SK-N-SH (cell line): ENCODE data around the gene ATOSA. TPM values are rescaled to one million over a fixed set of nuclear protein-coding genes. Genes with fewer than 3 reads are reported as not detected.

Experiments
- CTCF ChIA-PET: fragments of 300-600, 350-600 bp; formaldehyde crosslinking; extraction: SDS; loops from one replicate; lab custom pipeline; 2021; lab: Yijun Ruan, JAX
- POLR2A ChIA-PET: fragments of 350-600 bp; sonication (Branson Sonifier 250); formaldehyde crosslinking; extraction: SDS; loops from one replicate; lab custom pipeline; 2020; ENCODE audit warnings: antibody characterized with exemption, inconsistent platforms; lab: Yijun Ruan, JAX
- DNase-seq: peaks from one replicate; pipeline ENCODE4 v3.0.0; 2012
- H2AFZ ChIP-seq: fragments of 200-600 bp; sonication (generic); 2 replicates; pipeline ENCODE4 v1.8.1; 2016; ENCODE audit warnings: antibody characterized with exemption, mild to moderate bottlenecking, low read depth
- H3F3A ChIP-seq: fragments of 200-600 bp; sonication (generic); replicated peaks from 2 replicates; pipeline ENCODE3; 2016; ENCODE audit warnings: antibody characterized with exemption, mild to moderate bottlenecking; ENCODE audit not compliant: insufficient read depth
- H3K27ac ChIP-seq, 2 experiments: fragments of 200-500 bp in 1 of 2; fragments of 200-600 bp in 1 of 2; sonication (Bioruptor generic) in 1 of 2; sonication (generic), shearing (Covaris generic) in 1 of 2; 2 replicates each; pipeline versions ENCODE4 v1.5.1 to v1.6.1; 2014 to 2016; ENCODE audit warnings: low read depth in 2 of 2, inconsistent platforms in 1 of 2, low read length in 1 of 2, mild to moderate bottlenecking in 1 of 2, mixed read lengths in 1 of 2
- H3K27me3 ChIP-seq: fragments of 200-600 bp; sonication (generic), shearing (Covaris generic); 2 replicates; pipeline ENCODE4 v1.6.1; 2016; ENCODE audit warnings: mixed run types; ENCODE audit not compliant: insufficient read depth
- H3K36me3 ChIP-seq, 2 experiments: fragments of 200-500 bp in 1 of 2; fragments of 200-600 bp in 1 of 2; sonication (Bioruptor generic) in 1 of 2; sonication (generic) in 1 of 2; replicated peaks in 1 of 2; 2 replicates each; pipeline versions ENCODE3 to v1.5.1; 2014 to 2016; ENCODE audit warnings: low read length in 1 of 2, mild to moderate bottlenecking in 1 of 2; ENCODE audit not compliant: insufficient read depth in 2 of 2, control insufficient read depth in 1 of 2
- H3K4me1 ChIP-seq, 2 experiments: fragments of 200-500 bp in 1 of 2; fragments of 200-600 bp in 1 of 2; sonication (Bioruptor generic) in 1 of 2; sonication (generic), shearing (Covaris generic) in 1 of 2; 2 replicates each; pipeline versions ENCODE4 v1.5.1 to v1.6.1; 2014 to 2016; ENCODE audit warnings: low read depth in 1 of 2, low read length in 1 of 2, mixed run types in 1 of 2; ENCODE audit not compliant: insufficient read depth in 2 of 2, control insufficient read depth in 1 of 2
- H3K4me2 ChIP-seq: fragments of 200-600 bp; sonication (generic), shearing (Covaris generic); 2 replicates; pipeline ENCODE4 v1.6.1; 2017; ENCODE audit warnings: mixed run types
- H3K4me3 ChIP-seq, 2 experiments: fragments of 200-500 bp in 1 of 2; fragments of 200-600 bp in 1 of 2; sonication (Bioruptor generic) in 1 of 2; sonication (generic), shearing (Covaris generic) in 1 of 2; 2 replicates each; pipeline versions ENCODE4 v1.5.1 to v1.8.1; 2014 to 2016; ENCODE audit warnings: low read depth in 2 of 2, inconsistent platforms in 1 of 2, low read length in 1 of 2, mild to moderate bottlenecking in 1 of 2, mixed read lengths in 1 of 2, moderate library complexity in 1 of 2
- H3K79me2 ChIP-seq: fragments of 200-600 bp; sonication (generic); 2 replicates; pipeline ENCODE4 v1.8.1; 2017; ENCODE audit warnings: mild to moderate bottlenecking; ENCODE audit not compliant: insufficient read depth
- H3K9ac ChIP-seq: fragments of 200-600 bp; sonication (generic); 2 replicates; pipeline ENCODE4 v1.6.1; 2017; ENCODE audit warnings: mixed run types
- H3K9me2 ChIP-seq: fragments of 200-600 bp; sonication (generic); 2 replicates; pipeline ENCODE4 v1.6.1; 2017; ENCODE audit warnings: mixed run types
- H3K9me3 ChIP-seq: fragments of 200-600 bp; sonication (generic); 2 replicates; pipeline ENCODE4 v1.6.1; 2017; ENCODE audit warnings: mixed run types, mild to moderate bottlenecking, moderate library complexity
- H4K20me1 ChIP-seq: fragments of 200-600 bp; sonication (generic); 2 replicates; pipeline ENCODE4 v1.6.1; 2017; ENCODE audit warnings: mild to moderate bottlenecking, mixed run types; ENCODE audit not compliant: insufficient read depth
- CTCF ChIP-seq: fragments of 200-600 bp; sonication (generic); IDR thresholded peaks from 2 replicates; pipeline ENCODE4 v1.6.1; 2017; ENCODE audit warnings: antibody characterized with exemption, mild to moderate bottlenecking, moderate library complexity
- FOXJ3 ChIP-seq: sonication (generic); formaldehyde crosslinking; IDR thresholded peaks from 2 replicates; pipeline ENCODE4 v1.5.1; 2020; ENCODE audit warnings: mild to moderate bottlenecking, missing genetic modification reagents
- IRF3 ChIP-seq: fragments of 150-350 bp; IDR thresholded peaks from 2 replicates; pipeline ENCODE4 v1.6.1; 2016; ENCODE audit warnings: mild to moderate bottlenecking, low read depth, low read length
- NFIC ChIP-seq: IDR thresholded peaks from 2 replicates; pipeline ENCODE4 v1.4.0; 2012; ENCODE audit warnings: borderline replicate concordance
- NRF1 ChIP-seq: IDR thresholded peaks from 2 replicates; pipeline ENCODE4 v1.6.1; 2012; ENCODE audit warnings: low read depth, mild to moderate bottlenecking, low read length
- RFX5 ChIP-seq: IDR thresholded peaks from 2 replicates; pipeline ENCODE4 v1.6.1; 2012; ENCODE audit warnings: mild to moderate bottlenecking, improper control_type of control experiment, low read length
- SMC3 ChIP-seq: IDR thresholded peaks from 2 replicates; pipeline ENCODE4 v1.6.1; 2012; ENCODE audit warnings: low read depth, low read length, improper control_type of control experiment
- TEAD4 ChIP-seq: IDR thresholded peaks from 2 replicates; pipeline ENCODE4 v1.4.0; 2012; ENCODE audit warnings: mild to moderate bottlenecking, borderline replicate concordance; ENCODE audit not compliant: insufficient read depth
- WGBS: methylation state at CpG from one replicate; pipeline ENCODE4 v1.1.6; 2017; ENCODE audit warnings: low lambda C conversion rate; 5-methylcytosine and 5-hydroxymethylcytosine counted together
- polyA plus RNA-seq, 3 experiments: library from polyadenylated mRNA; depleted of rRNA; stranded (reverse); fragments of >200 nt; gene quantifications; 2 replicates each; pipeline ENCODE4 v1.2.3, GENCODE V29; 2012
- TF ChIP-seq, protein P1 (sequence below): IDR thresholded peaks from 2 replicates; pipeline ENCODE4 v1.6.1; 2012; ENCODE audit warnings: mild to moderate bottlenecking, low read depth, low read length, moderate library complexity

The ATOSA gene
- polyA plus RNA-seq, 1 of the 3 experiments (the other 2 are of a cell fraction): 7.4 TPM

- no peaks in the 10 kb centered on the region for H3K79me2 ChIP-seq
- H3K4me2 ChIP-seq: no peak overlapping the region
- POLR2A ChIA-PET: no interaction called here
- no peaks in the 10 kb centered on the region; a peak in 1 of 4 replicates for H3K4me1 ChIP-seq
- no peak overlapping the region for H2AFZ ChIP-seq
- CTCF ChIA-PET: no interaction called here
- H4K20me1 ChIP-seq: no peaks in the 10 kb centered on the region
- no peaks in the 10 kb centered on the region for H3K9me2 ChIP-seq
- no peak for DNase-seq
- H3F3A ChIP-seq: no peaks in the 10 kb centered on the region
- no peak overlapping the region for H3K4me3 ChIP-seq
- no peak overlapping the region for H3K9ac ChIP-seq
- TF ChIP-seq, protein P1, sequence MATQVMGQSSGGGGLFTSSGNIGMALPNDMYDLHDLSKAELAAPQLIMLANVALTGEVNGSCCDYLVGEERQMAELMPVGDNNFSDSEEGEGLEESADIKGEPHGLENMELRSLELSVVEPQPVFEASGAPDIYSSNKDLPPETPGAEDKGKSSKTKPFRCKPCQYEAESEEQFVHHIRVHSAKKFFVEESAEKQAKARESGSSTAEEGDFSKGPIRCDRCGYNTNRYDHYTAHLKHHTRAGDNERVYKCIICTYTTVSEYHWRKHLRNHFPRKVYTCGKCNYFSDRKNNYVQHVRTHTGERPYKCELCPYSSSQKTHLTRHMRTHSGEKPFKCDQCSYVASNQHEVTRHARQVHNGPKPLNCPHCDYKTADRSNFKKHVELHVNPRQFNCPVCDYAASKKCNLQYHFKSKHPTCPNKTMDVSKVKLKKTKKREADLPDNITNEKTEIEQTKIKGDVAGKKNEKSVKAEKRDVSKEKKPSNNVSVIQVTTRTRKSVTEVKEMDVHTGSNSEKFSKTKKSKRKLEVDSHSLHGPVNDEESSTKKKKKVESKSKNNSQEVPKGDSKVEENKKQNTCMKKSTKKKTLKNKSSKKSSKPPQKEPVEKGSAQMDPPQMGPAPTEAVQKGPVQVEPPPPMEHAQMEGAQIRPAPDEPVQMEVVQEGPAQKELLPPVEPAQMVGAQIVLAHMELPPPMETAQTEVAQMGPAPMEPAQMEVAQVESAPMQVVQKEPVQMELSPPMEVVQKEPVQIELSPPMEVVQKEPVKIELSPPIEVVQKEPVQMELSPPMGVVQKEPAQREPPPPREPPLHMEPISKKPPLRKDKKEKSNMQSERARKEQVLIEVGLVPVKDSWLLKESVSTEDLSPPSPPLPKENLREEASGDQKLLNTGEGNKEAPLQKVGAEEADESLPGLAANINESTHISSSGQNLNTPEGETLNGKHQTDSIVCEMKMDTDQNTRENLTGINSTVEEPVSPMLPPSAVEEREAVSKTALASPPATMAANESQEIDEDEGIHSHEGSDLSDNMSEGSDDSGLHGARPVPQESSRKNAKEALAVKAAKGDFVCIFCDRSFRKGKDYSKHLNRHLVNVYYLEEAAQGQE: no peak
- TF ChIP-seq CTCF (no peak), RFX5 (no peak), IRF3 (no peak), NFIC (no peak)
- TF ChIP-seq, all 33 proteins: peak for 0
- Histone ChIP-seq H3K27me3 (no peaks in the 10 kb centered on the region), H3K9me3 (no peaks in the 10 kb centered on the region), H3K36me3 (peaks cover 44 to 55% of the 10 kb centered on the region in 2 experiments), H3K27ac (no peak overlapping the region)
- 96% methylated on average over 3 of the region's 3 CpGs for WGBS
Observed at GRCh38 chr15:52667597-52667996, 11.6 kb downstream of the ATOSA start.

DNA sequence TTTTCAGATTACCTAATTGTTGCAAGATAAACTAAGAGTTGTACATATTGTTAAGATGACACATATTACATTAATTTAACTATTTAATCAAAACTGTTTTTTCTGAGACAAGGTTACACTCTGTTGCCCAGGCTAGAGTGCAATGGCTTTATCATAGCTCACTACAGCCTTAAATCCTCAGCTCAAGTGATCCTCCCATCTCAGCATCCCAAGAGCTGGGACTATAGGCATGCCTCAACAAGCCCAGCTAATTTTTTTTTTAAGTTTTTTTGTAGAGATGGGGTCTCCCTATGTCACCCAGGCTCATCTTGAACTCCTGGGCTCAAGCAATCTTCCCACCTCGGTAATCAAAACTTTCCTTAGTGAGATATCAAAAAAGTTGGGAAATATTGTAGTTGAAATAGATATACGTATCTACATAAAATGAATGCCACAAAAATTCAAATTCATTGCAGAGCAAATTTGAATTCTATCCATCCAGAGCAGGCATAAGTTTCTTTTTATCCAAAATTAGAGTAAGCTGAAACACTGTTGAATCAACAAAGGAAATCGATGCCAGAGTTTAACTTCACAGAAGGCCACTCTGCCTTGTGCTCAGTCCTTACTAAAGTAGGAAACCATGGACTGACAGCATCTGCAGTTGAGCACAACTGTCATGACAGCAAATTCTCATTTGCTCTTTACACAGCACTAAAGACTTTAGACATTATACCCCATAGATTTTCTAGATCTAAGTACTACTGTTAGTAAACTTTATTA is 15.5 kb downstream of the ATOSA start:
- no peak overlapping the region for H2AFZ ChIP-seq
- H3K79me2 ChIP-seq: no peaks in the 10 kb centered on the region
- POLR2A ChIA-PET: no interaction called here
- H3K27ac ChIP-seq: no peak overlapping the region
- peaks cover 0 to 7% of the 10 kb centered on the region in 2 experiments; a peak in 2 of 4 replicates for H3K4me1 ChIP-seq
- no peaks in the 10 kb centered on the region for H3K9me3 ChIP-seq
- H3K9ac ChIP-seq: no peak overlapping the region
- H3K4me2 ChIP-seq: no peak overlapping the region
- H3F3A ChIP-seq: no peaks in the 10 kb centered on the region
- no peaks in the 10 kb centered on the region for H3K27me3 ChIP-seq
- no peak for DNase-seq
- H3K36me3 ChIP-seq: peaks cover 29 to 38% of the 10 kb centered on the region in 2 experiments
- TF ChIP-seq TEAD4 (no peak), NRF1 (no peak), SMC3 (no peak), NFIC (no peak), FOXJ3 (CRISPR knock-in tag) (no peak)
- TF ChIP-seq, all 33 proteins: peak for 0
- Histone ChIP-seq H4K20me1 (no peaks in the 10 kb centered on the region), H3K9me2 (no peaks in the 10 kb centered on the region), H3K4me3 (no peak overlapping the region)
- 90% methylated on average over 3 of the region's 3 CpGs for WGBS
- CTCF ChIA-PET: interaction anchor here (1.0 to 1.2 kb wide), 2 partner anchors 10 to 105 kb away, joined by 3 read pairs; no protein-coding TSS in a partner anchor
